Frontal cortex (tissue), 1 donor: ENCODE data around the gene KIFBP. TPM values are rescaled to one million over a fixed set of nuclear protein-coding genes. Genes with fewer than 3 reads are reported as not detected.

ENCODE experiments used
- total RNA-seq: library from RNA; depleted of rRNA; stranded (reverse); fragments of >200 nt; gene quantifications from one replicate; pipeline ENCODE4 v1.2.3, GENCODE V29; 2014

Gene KIFBP
- total RNA-seq, 1 donor from 2014 or later = 32.2 TPM

Other genes with a start within 250 kb of the KIFBP start
- gene STOX1, start 161.3 kb upstream of the KIFBP start, total RNA-seq = 9.0 TPM
- 51.4 TPM for gene DDX50, start 87.5 kb upstream of the KIFBP start, total RNA-seq
- 46.5 TPM for gene DDX21, start 32.6 kb upstream of the KIFBP start, total RNA-seq
- 22.4 TPM for gene SRGN, start 99.3 kb downstream of the KIFBP start, total RNA-seq
- gene VPS26A, start 135.4 kb downstream of the KIFBP start, total RNA-seq = 57.5 TPM
- gene SUPV3L1, start 191.4 kb downstream of the KIFBP start, total RNA-seq = 40.4 TPM
- 0.41 TPM for gene HKDC1, start 231.5 kb downstream of the KIFBP start, total RNA-seq